K562 (cell line): ENCODE data around the gene MYO18B. TPM values are rescaled to one million over a fixed set of nuclear protein-coding genes. Genes with fewer than 3 reads are reported as not detected.

Experiments used
- ATAC-seq: fragments of 200-7000 bp; cut with Tn5 transposase; 3 replicates; pipeline ENCODE4 v1.9.1; 2020; ENCODE audit warnings: moderate library complexity
- BruUV-seq: library from RNA; stranded (reverse); fragments of 400-500 nt; replicated peaks from 2 replicates; lab custom pipeline; 2021; lab: Mats Ljungman, UMichigan
- CTCF ChIA-PET: fragments of 300-600 bp; formaldehyde crosslinking; extraction: SDS; loops from one replicate; lab custom pipeline; 2021; ENCODE audit warnings: low intra/inter-chr PET ratio; lab: Yijun Ruan, JAX
- POLR2A ChIA-PET: fragments of 300-600, 350-650 bp; sonication (Branson Sonifier 250); formaldehyde crosslinking; extraction: SDS; loops from one replicate; lab custom pipeline; 2021; ENCODE audit warnings: antibody characterized with exemption, inconsistent platforms; lab: Yijun Ruan, JAX
- DNase-seq, 4 experiments: peaks; one replicate each; pipeline versions ENCODE4 v3.0.0 to v3.0.0-alpha.2; 2011 to 2018; ENCODE audit warnings: low spot score in 3 of 4, mixed read lengths in 3 of 4; ENCODE audit errors: extremely low read depth in 1 of 4
- FAIRE-seq: peaks from 2 replicates; lab custom pipeline; 2011; peaks lifted over from hg19 to GRCh38; lab: Jason Lieb, UNC
- H2AFZ ChIP-seq: 2 replicates; pipeline ENCODE4 v1.6.0; 2011; ENCODE audit warnings: low read depth, low read length, control low read depth, inconsistent platforms
- H3K27ac ChIP-seq: fragments of 200-600 bp; 3 replicates; pipeline ENCODE4 v1.8.0; 2011; ENCODE audit warnings: low read depth, mild to moderate bottlenecking, control low read depth, inconsistent platforms, low read length, moderate library complexity, mixed read lengths; ENCODE audit errors: extremely low read depth
- H3K27me3 ChIP-seq, 2 experiments: fragments of 300-600 bp in 1 of 2; 2 replicates in 1 of 2; 3 replicates in 1 of 2; pipeline versions ENCODE4 v1.6.0 to v1.8.0; 2011; ENCODE audit warnings: inconsistent platforms in 2 of 2, low read length in 2 of 2, mild to moderate bottlenecking in 1 of 2, mixed read lengths in 1 of 2, moderate library complexity in 1 of 2; ENCODE audit not compliant: control insufficient read depth in 2 of 2, insufficient read depth in 2 of 2
- H3K36me3 ChIP-seq: fragments of 300-600 bp; 3 replicates; pipeline ENCODE4 v1.8.0; 2011; ENCODE audit warnings: mild to moderate bottlenecking, low read length, inconsistent platforms; ENCODE audit not compliant: control insufficient read depth, insufficient read depth
- H3K4me1 ChIP-seq, 2 experiments: fragments of 200-600 bp in 1 of 2; replicated peaks in 1 of 2; 2 replicates in 1 of 2; 3 replicates in 1 of 2; pipeline versions ENCODE4 v1.5.1 to v1.8.0; 2011; ENCODE audit warnings: inconsistent platforms in 2 of 2, low read length in 2 of 2, mild to moderate bottlenecking in 1 of 2, mixed read lengths in 1 of 2, moderate library complexity in 1 of 2; ENCODE audit not compliant: control insufficient read depth in 2 of 2, insufficient read depth in 2 of 2
- H3K4me2 ChIP-seq: 2 replicates; pipeline ENCODE4 v1.6.1; 2011; ENCODE audit warnings: low read length, control low read depth, inconsistent platforms, mixed read lengths; ENCODE audit not compliant: insufficient read depth
- H3K4me3 ChIP-seq: fragments of 200-600 bp; sonication (generic), shearing (Covaris generic); 2 replicates; pipeline ENCODE4 v1.5.1; 2016; ENCODE audit warnings: control low read depth, inconsistent platforms
- H3K79me2 ChIP-seq: fragments of 200-600 bp; 3 replicates; pipeline ENCODE4 v1.8.0; 2011; ENCODE audit warnings: low read length, inconsistent platforms; ENCODE audit not compliant: control insufficient read depth, insufficient read depth
- H3K9ac ChIP-seq, 2 experiments: 2 replicates each; pipeline versions ENCODE4 v1.6.0 to v1.6.1; 2011; ENCODE audit warnings: low read depth in 2 of 2, low read length in 2 of 2, control low read depth in 1 of 2, inconsistent platforms in 1 of 2, mild to moderate bottlenecking in 1 of 2, mixed read lengths in 1 of 2; ENCODE audit not compliant: insufficient read depth in 1 of 2
- H3K9me1 ChIP-seq: one replicate; pipeline ENCODE4 v1.6.0; 2011; ENCODE audit warnings: inconsistent platforms, mild to moderate bottlenecking, low read length, moderate library complexity; ENCODE audit not compliant: control insufficient read depth, insufficient read depth
- H3K9me3 ChIP-seq: replicated peaks from 2 replicates; pipeline ENCODE4 v1.5.1; 2011; ENCODE audit warnings: low read depth, low read length, inconsistent platforms; ENCODE audit not compliant: control insufficient read depth, insufficient read depth
- H4K20me1 ChIP-seq: replicated peaks from 2 replicates; pipeline ENCODE4 v1.6.1; 2011; ENCODE audit warnings: low read length, inconsistent platforms, mixed read lengths; ENCODE audit not compliant: control insufficient read depth, insufficient read depth
- CAMTA2 ChIP-seq: fragments of 250-450 bp; sonication (Bioruptor Pico); conservative IDR thresholded peaks from 2 replicates; pipeline ENCODE4 v1.5.1; 2022
- E2F3 ChIP-seq: fragments of 250-450 bp; sonication (Bioruptor Pico); IDR thresholded peaks from 2 replicates; pipeline ENCODE4 v1.4.0; 2020; ENCODE audit warnings: mild to moderate bottlenecking
- FOXJ2 ChIP-seq: fragments of 200-800 bp; sonication (Bioruptor generic); IDR thresholded peaks from 2 replicates; pipeline ENCODE4 v1.6.1; 2016; ENCODE audit warnings: missing genetic modification characterization, missing compliant biosample characterization
- RBM14 ChIP-seq: fragments of 200-400 bp; formaldehyde crosslinking; IDR thresholded peaks from 2 replicates; pipeline ENCODE4 v1.6.1; 2018; ENCODE audit warnings: low read depth, mild to moderate bottlenecking, low read length, moderate library complexity, borderline replicate concordance; ENCODE audit not compliant: insufficient read depth
- THAP7 ChIP-seq: fragments of 250-450 bp; sonication (Bioruptor Pico); IDR thresholded peaks from 2 replicates; pipeline ENCODE4 v1.5.0; 2021
- U2AF2 ChIP-seq: fragments of 200-400 bp; formaldehyde crosslinking; optimal IDR thresholded peaks from 2 replicates; pipeline ENCODE3; 2017; ENCODE audit warnings: low read depth, mild to moderate bottlenecking, low read length
- VEZF1 ChIP-seq: fragments of 200-800 bp; sonication (Bioruptor generic); IDR thresholded peaks from 2 replicates; pipeline ENCODE4 v1.6.1; 2017; ENCODE audit warnings: missing genetic modification characterization, missing compliant biosample characterization
- ZBTB34 ChIP-seq: fragments of 250-450 bp; sonication (Bioruptor Pico); IDR thresholded peaks from 2 replicates; pipeline ENCODE4 v1.8.0; 2021; ENCODE audit warnings: mild to moderate bottlenecking, moderate library complexity
- ZNF263 ChIP-seq: sonication (generic); formaldehyde crosslinking; IDR thresholded peaks from 2 replicates; pipeline ENCODE4 v1.8.0; 2022; ENCODE audit warnings: mild to moderate bottlenecking, missing genetic modification reagents, borderline replicate concordance
- ZNF511 ChIP-seq: sonication (generic); formaldehyde crosslinking; IDR thresholded peaks from 2 replicates; pipeline ENCODE4 v1.8.0; 2022; ENCODE audit warnings: mild to moderate bottlenecking, missing genetic modification reagents
- ZNF766 ChIP-seq: fragments of 200-800 bp; sonication (Bioruptor generic); conservative IDR thresholded peaks from 2 replicates; pipeline ENCODE4 v1.6.1; 2016; ENCODE audit warnings: missing genetic modification characterization, missing compliant biosample characterization
- WGBS: fragments of 100-300 bp; shearing (Covaris generic); methylation state at CpG from one replicate; pipeline ENCODE4 v1.1.6; 2016; ENCODE audit warnings: low coverage, mixed read lengths; ENCODE audit not compliant: insufficient coverage; ENCODE audit errors: missing lambda C conversion rate; 5-methylcytosine and 5-hydroxymethylcytosine counted together
- in situ Hi-C: fragments of 300-500 bp; cut with MboI; formaldehyde crosslinking; loops from 4 replicates; pipeline ENCODE4 v1.15.0; 2018; ENCODE audit warnings: inconsistent platforms, mixed read lengths
- intact Hi-C: fragments of 100-400 bp; cut with micrococcal nuclease; formaldehyde crosslinking; loops from 2 replicates; pipeline ENCODE4 v1.14.2; 2022
- polyA plus RNA-seq, 8 experiments: library from polyadenylated mRNA; depleted of rRNA in 4 of 8; stranded (reverse) in 5 of 8; unstranded in 3 of 8; fragments of >200 nt; fragmentation: Nextera tagmentation in 2 of 8; fragmentation: Illumina TruSeq in 1 of 8; extraction: Ambion mirVana in 2 of 8; extraction: Trizol in 1 of 8; gene quantifications; 2 replicates each; pipeline versions ENCODE4 v1.2.1 to v1.2.3, GENCODE V29; 2011 to 2014; ENCODE audit warnings: inconsistent platforms in 1 of 8, missing spikeins in 1 of 8
- total RNA-seq, 7 experiments: library from RNA; depleted of rRNA in 6 of 7; stranded (reverse); fragments of >200 nt in 6 of 7; fragmentation: Illumina TruSeq in 2 of 7; extraction: Trizol in 2 of 7; gene quantifications; 2 replicates each; pipeline versions ENCODE4 v1.2.1 to v1.2.3, GENCODE V29; 2011 to 2021; ENCODE audit warnings: low replicate concordance in 1 of 7

Gene MYO18B
- total and polyA plus RNA-seq, 9 of the 15 experiments (the other 6 are each of a cell fraction or from before 2014, with no cell fraction given) = 0.06 to 7.0 (median 4.3) TPM

- peaks cover 13% of the 10 kb centered on the region; the same call in 1 of the 3 replicates for H3K36me3 ChIP-seq
- in situ Hi-C loops (no loop called here), intact Hi-C loops (no loop called here)
- no peak for ATAC-seq
- H3K4me3 ChIP-seq = no peak overlapping the region
- ChIA-PET CTCF (no interaction called here), POLR2A (interaction anchor here (0.6 to 1.7 kb wide), 2 partner anchors 14 to 44 kb away, joined by 3 to 4 read pairs; no protein-coding TSS in a partner anchor)
- H3K27me3 ChIP-seq = no peaks in the 10 kb centered on the region
- no peak for TF ChIP-seq CAMTA2 (CRISPR knock-in tag)
- no peak for TF ChIP-seq THAP7 (CRISPR knock-in tag)
- no peak for TF ChIP-seq FOXJ2
- no peak for TF ChIP-seq U2AF2
- no peak for TF ChIP-seq ZBTB34 (CRISPR knock-in tag)
- no peak for TF ChIP-seq ZNF263 (CRISPR knock-in tag)
- no peak for TF ChIP-seq VEZF1 (CRISPR knock-in tag)
- no peak for TF ChIP-seq ZNF511 (CRISPR knock-in tag)
- TF ChIP-seq RBM14 = no peak
- no peak for TF ChIP-seq E2F3 (CRISPR knock-in tag)
- TF ChIP-seq ZNF766 (CRISPR knock-in tag) = no peak
- WGBS = 45% methylated on average over 8 of the region's 10 CpGs
- no peaks in the 10 kb centered on the region for H3K4me1 ChIP-seq
- no peaks in the 10 kb centered on the region for H3K79me2 ChIP-seq
- no TSS peak for BruUV-seq
- no peak overlapping the region for H3K4me2 ChIP-seq
- H3K9ac ChIP-seq = no peak overlapping the region
- no peaks in the 10 kb centered on the region for H4K20me1 ChIP-seq
- no peak for DNase-seq
- H3K9me1 ChIP-seq = no peaks in the 10 kb centered on the region
- H3K27ac ChIP-seq = no peak overlapping the region
- H3K9me3 ChIP-seq = no peaks in the 10 kb centered on the region
- no peak overlapping the region for H2AFZ ChIP-seq
- FAIRE-seq = no peak
These were observed 200.9 kb downstream of the MYO18B start for GRCh38 chr22:25942856-25943411.
